RWPE1 (cell line): Measurements from ENCODE around the gene COG3.

Experiments used
- CTCF ChIA-PET: fragments of 350-600 bp; sonication (Branson Sonifier 250); formaldehyde crosslinking; extraction: SDS; loops from one replicate; lab custom pipeline; 2021; lab: Yijun Ruan, JAX
- POLR2A ChIA-PET: fragments of 400-600 bp; formaldehyde crosslinking; extraction: SDS; loops from one replicate; lab custom pipeline; 2020; ENCODE audit warnings: antibody characterized with exemption; ENCODE audit not compliant: low non-redundant PET; lab: Yijun Ruan, JAX
- DNase-seq: peaks from one replicate; pipeline ENCODE4 v3.0.0; 2012; ENCODE audit warnings: low spot score
- H3K27ac ChIP-seq: fragments of 450-650 bp; 2 replicates; pipeline ENCODE4 v1.5.1; 2017
- TF ChIP-seq, protein P1 (sequence below): fragments of 450-650 bp; conservative IDR thresholded peaks from 2 replicates; pipeline ENCODE4 v1.5.1; 2017; ENCODE audit warnings: low read depth, mild to moderate bottlenecking

The COG3 gene

DNA sequence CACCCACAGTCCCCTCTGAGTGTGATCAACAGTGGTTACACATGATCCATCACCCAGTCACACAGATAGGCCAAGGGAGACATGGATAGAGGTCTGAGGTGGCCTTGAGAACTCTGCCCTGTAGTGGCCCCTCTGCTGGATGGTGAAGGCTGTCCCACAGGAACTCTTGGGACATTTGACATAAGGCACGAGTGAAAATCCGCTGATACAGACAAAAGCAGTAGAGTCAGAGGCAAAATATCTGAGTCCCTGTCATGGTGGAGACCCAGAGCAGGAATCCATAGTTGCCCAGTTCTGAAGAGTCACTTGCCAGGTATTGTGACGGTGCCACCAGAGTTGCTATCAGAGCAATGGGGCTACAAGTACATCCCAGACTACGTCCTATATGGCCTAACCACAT is 27.8 kb upstream of the COG3 start:
- ChIA-PET CTCF (no interaction called here), POLR2A (no interaction called here)

DNA sequence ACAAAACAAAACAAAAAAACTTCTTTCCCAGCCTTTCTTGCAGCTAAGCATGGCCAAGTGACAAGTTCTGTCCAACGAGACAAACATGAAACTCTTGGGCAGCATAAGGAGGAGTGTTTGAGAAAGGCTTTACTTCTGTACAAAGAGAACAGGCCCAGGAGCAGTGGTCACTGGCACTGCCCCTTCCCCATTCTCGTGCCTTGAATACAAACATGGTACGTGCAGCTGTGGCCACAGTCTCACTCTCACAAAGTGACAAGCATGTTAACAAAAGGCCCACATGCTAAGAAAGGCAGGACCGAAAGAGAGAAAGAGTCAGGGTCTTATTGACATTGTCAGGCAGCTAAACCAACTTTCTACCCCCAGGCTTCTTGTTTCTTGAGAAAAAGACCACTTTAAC is 26.8 kb upstream of the COG3 start:
- no peak overlapping the region for H3K27ac ChIP-seq
- DNase-seq: no peak
- POLR2A ChIA-PET: no interaction called here
- CTCF ChIA-PET: no interaction called here
- TF ChIP-seq, protein P1, sequence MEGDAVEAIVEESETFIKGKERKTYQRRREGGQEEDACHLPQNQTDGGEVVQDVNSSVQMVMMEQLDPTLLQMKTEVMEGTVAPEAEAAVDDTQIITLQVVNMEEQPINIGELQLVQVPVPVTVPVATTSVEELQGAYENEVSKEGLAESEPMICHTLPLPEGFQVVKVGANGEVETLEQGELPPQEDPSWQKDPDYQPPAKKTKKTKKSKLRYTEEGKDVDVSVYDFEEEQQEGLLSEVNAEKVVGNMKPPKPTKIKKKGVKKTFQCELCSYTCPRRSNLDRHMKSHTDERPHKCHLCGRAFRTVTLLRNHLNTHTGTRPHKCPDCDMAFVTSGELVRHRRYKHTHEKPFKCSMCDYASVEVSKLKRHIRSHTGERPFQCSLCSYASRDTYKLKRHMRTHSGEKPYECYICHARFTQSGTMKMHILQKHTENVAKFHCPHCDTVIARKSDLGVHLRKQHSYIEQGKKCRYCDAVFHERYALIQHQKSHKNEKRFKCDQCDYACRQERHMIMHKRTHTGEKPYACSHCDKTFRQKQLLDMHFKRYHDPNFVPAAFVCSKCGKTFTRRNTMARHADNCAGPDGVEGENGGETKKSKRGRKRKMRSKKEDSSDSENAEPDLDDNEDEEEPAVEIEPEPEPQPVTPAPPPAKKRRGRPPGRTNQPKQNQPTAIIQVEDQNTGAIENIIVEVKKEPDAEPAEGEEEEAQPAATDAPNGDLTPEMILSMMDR: no peak

More for the DNA sequence above, 27.8 kb upstream of the COG3 start:
- H3K27ac ChIP-seq: no peak overlapping the region
- TF ChIP-seq, protein P1: no peak
- no peak for DNase-seq

DNA sequence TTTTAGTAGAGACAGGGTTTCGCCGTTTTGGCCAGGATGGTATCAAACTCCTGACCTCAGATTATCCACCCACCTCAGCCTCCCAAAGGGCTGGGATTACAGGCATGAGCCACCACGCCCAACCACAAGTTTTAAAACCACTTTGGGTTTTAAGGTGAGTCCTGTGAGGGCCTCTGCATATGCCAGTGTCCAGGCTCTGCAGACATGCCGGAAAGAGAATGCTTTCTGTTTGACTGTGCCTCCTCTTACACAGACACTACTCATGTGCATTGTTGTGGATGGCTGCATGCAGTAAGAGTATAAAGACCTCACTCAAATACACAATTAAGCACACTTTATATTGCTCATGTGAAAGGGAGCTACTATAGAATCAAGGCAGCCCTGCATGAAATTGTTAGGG is 25.7 kb upstream of the COG3 start:
- ChIA-PET CTCF (no interaction called here), POLR2A (no interaction called here)
- DNase-seq: no peak
- TF ChIP-seq, protein P1: no peak
- H3K27ac ChIP-seq: no peak overlapping the region

DNA sequence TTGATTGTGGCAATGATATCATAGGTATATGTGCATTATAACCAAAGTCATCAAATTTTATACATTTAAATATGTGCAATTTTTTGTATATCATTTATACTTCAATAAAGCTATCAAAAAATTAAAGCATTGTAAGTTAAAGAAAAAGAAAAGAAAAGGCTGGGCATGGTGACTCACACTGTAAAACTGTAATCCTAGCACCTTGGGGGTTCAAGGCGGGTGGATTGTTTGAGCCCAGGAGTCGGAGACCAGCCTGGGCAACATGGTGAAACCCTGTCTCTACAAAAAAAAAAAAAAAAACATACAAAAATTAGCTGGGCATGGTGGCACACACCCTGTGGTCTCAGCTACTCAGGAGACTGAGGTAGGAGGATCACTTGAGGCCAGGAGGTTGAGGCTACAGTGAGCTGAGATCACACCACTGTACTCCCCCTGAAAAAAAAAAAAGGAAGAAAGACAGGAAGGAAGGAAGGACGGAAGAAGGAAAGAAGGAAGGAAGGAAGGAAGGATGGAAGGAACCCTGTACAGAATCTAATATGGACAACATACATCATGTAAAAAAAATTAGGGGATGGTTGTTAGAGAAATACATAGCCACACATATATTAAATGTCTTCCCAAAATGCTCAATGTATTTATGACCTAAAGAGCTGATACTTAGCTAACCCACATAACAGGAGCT is 24.8 kb upstream of the COG3 start:
- TF ChIP-seq, protein P1: no peak
- DNase-seq: no peak
- H3K27ac ChIP-seq: no peak overlapping the region
- CTCF ChIA-PET: no interaction called here
- POLR2A ChIA-PET: no interaction called here

DNA sequence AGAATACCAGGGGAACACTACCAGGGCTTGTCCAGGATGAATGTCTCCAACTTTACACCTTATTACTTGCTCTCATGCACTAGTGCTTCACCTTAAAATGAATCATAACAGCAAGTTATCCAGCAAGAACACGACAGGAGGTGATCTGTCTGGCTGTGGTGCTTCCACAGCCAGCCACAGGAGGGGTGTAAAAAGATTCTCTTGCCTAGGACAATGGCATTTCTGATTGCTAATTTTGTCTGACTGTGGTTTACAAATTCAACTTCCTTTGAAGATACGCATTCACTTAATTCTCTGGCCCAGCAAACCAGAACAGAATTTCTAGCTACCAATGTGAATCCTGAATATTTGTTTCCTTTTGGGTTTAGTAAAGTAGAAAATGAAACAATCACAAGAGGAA is 23.1 kb upstream of the COG3 start:
- TF ChIP-seq, protein P1: no peak; the same call in 1 of the 2 replicates
- ChIA-PET POLR2A (no interaction called here), CTCF (interaction anchor here (0.5 to 0.9 kb wide), 2 partner anchors 23 kb away, joined by 4 to 5 read pairs; partner anchors contain the start of gene COG3)
- peak; percentile 32 for DNase-seq
- H3K27ac ChIP-seq: no peak overlapping the region

GRCh38 chr13:45445053-45445452 is 19.7 kb upstream of the COG3 start:
- DNase-seq: no peak
- TF ChIP-seq, protein P1: no peak
- H3K27ac ChIP-seq: no peak overlapping the region
- ChIA-PET CTCF (no interaction called here), POLR2A (no interaction called here)
